ENCODE measurements around the gene UGT1A5.
A peak's percentile ranks its signal among the peaks of the same experiment; 100 is the strongest.
"Not testable (repeated sequence)": the region's sequence is repeated elsewhere in the genome, so short reads cannot be mapped to it uniquely, and the experiment has no call there.

Gene UGT1A5

DNA sequence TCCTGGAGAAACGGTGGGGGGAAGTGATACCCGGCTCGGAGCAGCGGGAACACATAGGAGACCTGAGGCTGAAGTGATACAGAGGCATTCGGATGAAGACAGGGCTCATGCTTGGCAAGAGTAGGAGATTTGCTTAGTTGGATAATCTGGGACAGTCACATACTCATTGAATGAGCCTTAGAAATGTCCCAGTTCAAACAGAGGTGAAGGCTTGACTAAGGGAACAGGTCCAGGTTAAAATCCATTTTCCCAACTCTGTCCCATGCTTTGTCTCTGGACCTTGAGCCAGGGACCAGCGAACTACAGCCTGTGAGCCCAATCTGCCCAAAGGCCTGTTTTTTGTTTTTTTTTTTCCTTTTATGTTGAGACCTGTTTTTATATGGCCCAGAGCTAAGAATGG lies 18.7 kb upstream of the UGT1A5 start:
- no peak for DNase-seq (ENCODE audit: low read depth in 3 of 3)

- no peak for DNase-seq (ENCODE audit: low read depth in 3 of 3)
Measured at GRCh38 chr2:233698740-233699139, 14.0 kb upstream of the UGT1A5 start.

DNA sequence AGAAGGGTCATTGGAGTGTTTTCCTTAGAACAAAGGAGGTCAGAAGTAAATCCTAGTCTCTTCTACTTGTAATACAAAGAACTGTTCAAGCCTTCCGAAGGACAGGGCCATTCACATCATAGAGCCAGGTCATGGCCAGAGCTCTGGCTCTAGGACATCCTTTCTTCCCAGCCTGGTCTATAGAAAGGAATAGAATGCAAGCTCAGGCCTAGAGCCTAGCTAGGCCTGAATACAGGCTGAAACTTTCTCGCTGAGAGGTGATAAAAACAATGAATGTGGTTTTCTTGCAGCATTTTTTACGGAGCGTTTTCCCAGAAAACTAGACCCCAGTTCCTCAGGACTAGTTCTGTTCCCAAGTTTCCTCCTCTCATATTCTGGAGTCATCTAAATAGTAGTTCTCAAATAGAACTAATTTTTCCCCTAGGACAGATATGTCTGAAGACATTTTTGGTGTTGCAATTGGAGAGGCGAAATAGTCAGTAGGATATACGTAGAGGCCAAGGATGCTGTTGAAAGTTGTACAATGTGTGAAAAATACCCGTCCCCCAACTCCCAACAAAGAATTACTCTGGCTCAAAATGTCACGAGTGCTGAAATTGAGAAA lies 13.2 kb upstream of the UGT1A5 start:
- DNase-seq (ENCODE audit: low read depth in 3 of 3), result no peak

DNA sequence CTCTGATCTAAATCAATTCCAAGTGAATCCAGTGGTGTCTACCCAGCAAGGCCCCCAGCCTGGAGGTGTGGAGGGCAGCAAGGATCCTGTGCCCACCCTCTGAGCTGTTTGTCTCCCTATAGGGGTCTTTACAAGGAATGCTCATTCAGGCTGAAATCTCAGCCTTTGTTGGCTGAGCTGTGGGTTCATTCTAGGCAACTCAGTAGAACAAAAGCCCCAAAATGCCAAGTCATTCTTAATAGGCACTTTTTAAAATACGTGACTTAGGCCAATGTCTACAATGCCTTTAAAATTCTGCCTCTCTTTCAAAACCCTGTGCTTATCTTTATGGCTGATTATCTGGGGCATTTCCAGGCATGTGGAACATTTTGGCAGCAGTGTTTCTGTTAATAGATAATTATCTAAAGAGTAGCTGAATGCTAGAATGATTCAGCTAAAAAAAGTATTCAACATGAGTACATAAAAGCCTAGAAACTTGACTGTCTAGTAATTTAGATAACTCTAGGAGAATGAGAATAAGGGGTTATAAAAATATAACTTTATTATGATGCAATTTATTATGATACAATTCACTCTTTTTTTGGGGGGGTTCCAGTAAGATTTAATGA lies 12.6 kb upstream of the UGT1A5 start:
- no peak for DNase-seq (ENCODE audit: low read depth in 3 of 3)

- not testable (repeated sequence) for DNase-seq (ENCODE audit: low read depth in 3 of 3)
Measured at GRCh38 chr2:233700842-233701241, 11.9 kb upstream of the UGT1A5 start.

GRCh38 chr2:233702238-233702637 lies 10.5 kb upstream of the UGT1A5 start:
- DNase-seq (ENCODE audit: low read depth in 3 of 3), result no peak

GRCh38 chr2:233705911-233706506 lies 6.7 kb upstream of the UGT1A5 start:
- DNase-seq (ENCODE audit: low read depth in 3 of 3), result no peak

DNA sequence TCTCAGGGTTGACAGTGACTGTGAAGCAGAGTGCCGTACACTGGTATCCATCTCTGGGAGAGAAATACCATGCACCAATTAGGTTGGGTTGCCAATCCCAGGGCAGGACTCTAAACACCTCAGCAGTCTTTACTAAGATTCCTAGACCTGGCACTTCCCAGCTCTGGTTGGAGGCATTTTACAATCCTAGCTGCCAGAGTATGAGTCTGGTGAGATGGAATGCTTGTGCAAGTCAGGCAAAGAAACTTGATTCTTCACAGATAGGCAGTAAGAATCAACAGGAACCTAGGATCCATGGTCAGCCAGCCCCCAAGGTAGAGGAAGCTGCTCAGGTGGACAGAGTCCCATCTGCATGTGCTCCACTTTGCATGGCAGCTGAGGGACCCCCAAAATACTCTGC lies 6.0 kb upstream of the UGT1A5 start:
- no peak for DNase-seq (ENCODE audit: low read depth in 3 of 3)

- DNase-seq (ENCODE audit: low read depth in 3 of 3), result no peak
Measured at GRCh38 chr2:233707940-233708644, 4.6 kb upstream of the UGT1A5 start.

- DNase-seq (ENCODE audit: low read depth in 3 of 3), result no peak
Measured at GRCh38 chr2:233708942-233709341, 3.8 kb upstream of the UGT1A5 start.

DNA sequence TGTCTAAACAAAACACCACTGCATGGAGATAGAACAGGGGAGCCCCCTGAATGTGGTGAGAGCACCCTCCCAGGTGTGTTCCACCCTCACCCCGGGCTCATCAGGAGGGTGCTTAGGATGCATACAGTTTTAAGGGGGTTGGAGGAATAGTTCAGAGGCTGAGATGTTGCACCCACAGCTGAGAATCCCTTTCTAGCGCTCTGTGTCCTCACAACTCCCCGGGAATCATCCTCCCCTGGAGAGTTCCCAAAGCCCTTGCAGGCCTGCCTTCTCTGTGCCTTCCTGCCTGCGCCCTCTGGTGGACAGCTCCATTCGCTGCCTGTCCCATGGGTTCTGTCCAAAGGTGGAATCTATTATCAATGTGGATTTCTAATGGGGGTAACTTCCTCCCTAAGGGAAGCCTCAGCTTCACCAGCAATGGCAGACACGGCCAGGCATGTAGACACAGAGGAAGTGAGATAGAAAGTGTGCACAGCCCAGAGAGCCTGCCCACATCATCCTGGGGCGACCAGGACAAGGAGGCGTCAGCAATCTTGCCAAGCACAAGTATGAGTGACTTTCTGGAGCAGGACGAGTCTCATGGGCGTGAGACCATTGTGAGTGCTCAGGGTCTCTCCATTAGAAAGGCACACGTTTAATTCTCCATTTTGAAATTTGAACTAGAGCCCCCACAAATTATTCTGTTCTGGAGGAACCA lies 1.2 kb upstream of the UGT1A5 start:
- DNase-seq (ENCODE audit: low read depth in 3 of 3), result peak; percentile 31 to 66 (median 51)

DNA sequence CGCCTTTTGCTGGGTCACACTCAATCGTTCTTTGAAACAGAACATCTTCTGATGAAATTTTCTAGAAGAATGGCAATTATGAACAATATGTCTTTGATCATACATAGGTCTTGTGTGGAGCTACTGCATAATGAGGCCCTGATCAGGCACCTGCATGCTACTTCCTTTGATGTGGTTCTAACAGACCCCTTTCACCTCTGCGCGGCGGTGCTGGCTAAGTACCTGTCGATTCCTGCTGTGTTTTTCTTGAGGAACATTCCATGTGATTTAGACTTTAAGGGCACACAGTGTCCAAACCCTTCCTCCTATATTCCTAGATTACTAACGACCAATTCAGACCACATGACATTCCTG lies 532 bp downstream of the UGT1A5 start:
- DNase-seq (ENCODE audit: low read depth in 3 of 3), result no peak

DNA sequence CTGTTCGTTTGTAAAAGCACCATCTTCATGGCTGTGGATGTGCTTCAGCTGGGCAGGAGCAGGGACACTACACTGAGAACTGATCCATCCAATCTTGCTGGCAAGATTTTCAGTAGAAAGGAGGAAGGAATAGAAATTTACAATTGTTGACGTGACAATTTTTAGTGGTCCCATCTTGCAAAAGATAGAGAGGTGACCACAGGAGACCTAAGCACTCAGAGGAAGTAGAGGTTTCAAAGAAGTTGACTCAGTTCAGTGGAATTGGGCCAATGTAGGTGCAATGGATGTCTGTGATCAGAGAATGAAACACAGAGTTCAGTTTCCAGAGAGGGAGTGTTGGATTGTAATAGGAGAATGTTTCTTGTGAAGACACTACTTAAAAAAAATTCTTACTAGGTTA lies 1.4 kb downstream of the UGT1A5 start:
- no peak for DNase-seq (ENCODE audit: low read depth in 3 of 3)

DNA sequence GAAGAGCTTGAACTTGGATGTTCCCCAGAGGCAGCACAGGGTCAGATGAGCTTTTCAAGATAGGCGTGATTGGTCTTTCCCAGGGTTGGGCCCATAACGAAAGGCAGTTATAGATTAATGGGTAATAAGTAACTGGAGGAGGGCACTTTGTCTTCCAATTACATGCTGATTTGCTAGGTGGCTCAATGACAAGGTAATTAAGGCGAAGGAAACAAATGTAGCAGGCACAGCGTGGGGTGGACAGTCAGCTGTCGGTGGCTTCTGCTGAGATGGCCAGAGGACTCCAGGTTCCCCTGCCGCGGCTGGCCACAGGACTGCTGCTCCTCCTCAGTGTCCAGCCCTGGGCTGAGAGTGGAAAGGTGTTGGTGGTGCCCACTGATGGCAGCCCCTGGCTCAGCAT lies 5.8 kb downstream of the UGT1A5 start, which contains the start of gene UGT1A4:
UGT1A4 (plus strand) TSS at position 185 of the 400 bp plus-strand sequence; CDS start at position 270, 85 bp downstream.
- no peak for DNase-seq (ENCODE audit: low read depth in 3 of 3)

- DNase-seq (ENCODE audit: low read depth in 3 of 3), result no peak
Measured at GRCh38 chr2:233728723-233729301, 16.1 kb downstream of the UGT1A5 start, which contains the start of gene UGT1A3. Gene UGT1A3 (plus strand): TSS chr2:233729042. CDS start chr2:233729127, 85 bp downstream.

DNA sequence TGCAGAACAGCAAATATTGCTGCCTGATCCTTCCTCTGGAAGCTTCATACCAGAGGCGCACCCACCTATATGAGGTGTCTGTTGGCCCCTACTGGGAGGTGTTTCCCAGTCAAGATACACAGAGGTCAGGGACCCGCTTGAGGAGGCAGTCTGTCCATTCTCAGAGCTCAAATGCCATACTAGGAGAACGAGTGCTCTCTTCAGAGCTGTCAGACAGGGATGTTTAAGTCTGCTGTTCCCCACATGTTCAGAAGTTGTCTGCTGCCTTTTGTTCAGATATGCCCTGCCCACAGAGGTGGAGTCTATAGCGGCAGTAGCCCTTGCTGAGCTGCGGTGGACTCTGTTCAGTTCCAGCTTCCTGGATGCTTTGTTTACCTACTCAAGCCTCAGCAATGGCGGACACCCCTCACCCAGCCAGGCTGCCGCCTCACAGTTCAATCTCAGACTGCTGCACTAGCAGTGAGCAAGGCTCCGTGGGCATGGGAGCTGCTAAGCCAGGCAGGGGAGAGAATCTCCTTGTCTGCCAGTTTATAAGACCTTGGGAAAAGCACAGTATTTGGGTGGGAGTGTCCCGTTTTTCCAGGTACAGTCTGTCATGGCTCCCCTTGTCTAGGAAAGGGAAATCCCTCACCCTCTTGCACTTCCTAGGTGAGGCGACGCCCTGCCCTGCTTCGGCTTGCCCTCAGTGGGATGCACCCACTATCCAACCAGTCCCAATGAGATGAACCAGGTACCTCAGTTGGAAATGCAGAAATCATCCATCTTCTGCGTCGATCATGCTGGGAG lies 24.4 kb downstream of the UGT1A5 start:
- not testable (repeated sequence) for DNase-seq (ENCODE audit: low read depth in 3 of 3)

GRCh38 chr2:233740870-233741269 lies 28.2 kb downstream of the UGT1A5 start:
- DNase-seq (ENCODE audit: low read depth in 3 of 3), result no peak

- DNase-seq (ENCODE audit: low read depth in 3 of 3), result no peak
Measured at GRCh38 chr2:233743464-233744259, 31.0 kb downstream of the UGT1A5 start.

- DNase-seq (ENCODE audit: low read depth in 3 of 3), result no peak
Measured at GRCh38 chr2:233745073-233745755, 32.5 kb downstream of the UGT1A5 start.

Data from stimulated activated CD4-positive, alpha-beta T cell treated with anti-CD3 and anti-CD28 coated beads, TNF-alpha, amount 100 ng/mL, for 48 hours (primary cell).